ENCODE measurements around the gene SIAH2. TPM values are rescaled to one million over a fixed set of nuclear protein-coding genes. Genes with fewer than 3 reads are reported as not detected.

The SIAH2 gene
- total RNA-seq, 2 experiments from 2014 or later, result 22.2 to 29.1 TPM

GRCh38 chr3:150745832-150746231 is 17.1 kb downstream of the SIAH2 start:
- peaks cover 7% of the 10 kb centered on the region; the same call in 1 of the 2 replicates for H4K20me1 ChIP-seq (ENCODE audit: insufficient read depth, low read length)
- H2AFZ ChIP-seq (ENCODE audit: low read length), result no peak overlapping the region
- intact Hi-C loops (cut with micrococcal nuclease; ENCODE audit: unreplicated experiment), result no loop called here
- H3K4me3 ChIP-seq (ENCODE audit: low read depth, low read length, poor library complexity, severe bottlenecking), result no peak overlapping the region
- ChIA-PET CTCF (ENCODE audit: unreplicated experiment) (no interaction called here), POLR2A (interaction anchor here (1.0 to 1.1 kb wide), 2 partner anchors 14 to 23 kb away, joined by 3 read pairs; no protein-coding TSS in a partner anchor)
- no peaks in the 10 kb centered on the region for H3K9me2 ChIP-seq (ENCODE audit: insufficient read depth, low read length)
- H3K27ac ChIP-seq (ENCODE audit: low read depth, low read length, poor library complexity, severe bottlenecking), result no peak overlapping the region
- H3K36me3 ChIP-seq (ENCODE audit: insufficient read depth, low read length), result 0 out of 2 replicates have a peak, but pooled peaks cover 7% of the 10 kb centered on the region
- no peak for DNase-seq (ENCODE audit: low spot score)
- BruUV-seq (replicated peaks), result no TSS peak
- TF ChIP-seq EZH2phosphoT487 (IDR thresholded peaks at IDR 0.05; ENCODE audit: borderline replicate concordance, low read depth, low read length), result no peak
- no peak for TF ChIP-seq CTCF (conservative IDR thresholded peaks at IDR 0.05; ENCODE audit: low read length)
- no peaks in the 10 kb centered on the region for H3K4me1 ChIP-seq (ENCODE audit: insufficient read depth, low read length, poor library complexity, severe bottlenecking)
- H3K79me2 ChIP-seq (ENCODE audit: insufficient read depth, low read depth, low read length), result no peaks in the 10 kb centered on the region; the same call in 1 of the 2 replicates
- H3K4me2 ChIP-seq (ENCODE audit: low read length), result no peak overlapping the region
- no peaks in the 10 kb centered on the region for H3K9me3 ChIP-seq (ENCODE audit: low read length)

DNA sequence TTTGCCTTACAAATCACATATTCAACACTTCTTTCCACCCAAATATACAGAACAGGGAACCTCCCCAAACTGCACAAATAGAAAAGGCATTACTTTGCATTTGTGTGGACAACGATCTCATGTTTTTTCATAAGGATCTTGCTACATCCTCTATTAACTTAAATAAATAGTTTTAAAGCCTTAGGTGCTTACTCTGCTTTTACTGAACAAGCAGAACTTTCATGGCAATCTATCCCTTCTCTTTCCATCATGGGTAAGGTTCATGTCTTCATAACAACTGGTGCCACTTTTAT is 18.1 kb downstream of the SIAH2 start:
- H3K9me3 ChIP-seq (ENCODE audit: low read length), result no peaks in the 10 kb centered on the region
- no TSS peak for BruUV-seq (replicated peaks)
- H3K79me2 ChIP-seq (ENCODE audit: insufficient read depth, low read depth, low read length), result no peaks in the 10 kb centered on the region; the same call in 1 of the 2 replicates
- no peak for TF ChIP-seq EZH2phosphoT487 (IDR thresholded peaks at IDR 0.05; ENCODE audit: borderline replicate concordance, low read depth, low read length)
- no peak for TF ChIP-seq CTCF (conservative IDR thresholded peaks at IDR 0.05; ENCODE audit: low read length)
- peaks cover 7% of the 10 kb centered on the region; the same call in 1 of the 2 replicates for H4K20me1 ChIP-seq (ENCODE audit: insufficient read depth, low read length)
- 0 out of 2 replicates have a peak, but pooled peaks cover 7% of the 10 kb centered on the region for H3K36me3 ChIP-seq (ENCODE audit: insufficient read depth, low read length)
- CTCF ChIA-PET (ENCODE audit: unreplicated experiment), result no interaction called here
- intact Hi-C loops (cut with micrococcal nuclease; ENCODE audit: unreplicated experiment), result no loop called here
- no peak for DNase-seq (ENCODE audit: low spot score)
- POLR2A ChIA-PET, result no interaction called here
- no peak overlapping the region for H3K4me3 ChIP-seq (ENCODE audit: low read depth, low read length, poor library complexity, severe bottlenecking)
- peaks cover 4% of the 10 kb centered on the region for H3K4me1 ChIP-seq (ENCODE audit: insufficient read depth, low read length, poor library complexity, severe bottlenecking)
- no peak overlapping the region for H2AFZ ChIP-seq (ENCODE audit: low read length)
- no peaks in the 10 kb centered on the region for H3K9me2 ChIP-seq (ENCODE audit: insufficient read depth, low read length)
- no peak overlapping the region for H3K4me2 ChIP-seq (ENCODE audit: low read length)
- H3K27ac ChIP-seq (ENCODE audit: low read depth, low read length, poor library complexity, severe bottlenecking), result no peak overlapping the region

DNA sequence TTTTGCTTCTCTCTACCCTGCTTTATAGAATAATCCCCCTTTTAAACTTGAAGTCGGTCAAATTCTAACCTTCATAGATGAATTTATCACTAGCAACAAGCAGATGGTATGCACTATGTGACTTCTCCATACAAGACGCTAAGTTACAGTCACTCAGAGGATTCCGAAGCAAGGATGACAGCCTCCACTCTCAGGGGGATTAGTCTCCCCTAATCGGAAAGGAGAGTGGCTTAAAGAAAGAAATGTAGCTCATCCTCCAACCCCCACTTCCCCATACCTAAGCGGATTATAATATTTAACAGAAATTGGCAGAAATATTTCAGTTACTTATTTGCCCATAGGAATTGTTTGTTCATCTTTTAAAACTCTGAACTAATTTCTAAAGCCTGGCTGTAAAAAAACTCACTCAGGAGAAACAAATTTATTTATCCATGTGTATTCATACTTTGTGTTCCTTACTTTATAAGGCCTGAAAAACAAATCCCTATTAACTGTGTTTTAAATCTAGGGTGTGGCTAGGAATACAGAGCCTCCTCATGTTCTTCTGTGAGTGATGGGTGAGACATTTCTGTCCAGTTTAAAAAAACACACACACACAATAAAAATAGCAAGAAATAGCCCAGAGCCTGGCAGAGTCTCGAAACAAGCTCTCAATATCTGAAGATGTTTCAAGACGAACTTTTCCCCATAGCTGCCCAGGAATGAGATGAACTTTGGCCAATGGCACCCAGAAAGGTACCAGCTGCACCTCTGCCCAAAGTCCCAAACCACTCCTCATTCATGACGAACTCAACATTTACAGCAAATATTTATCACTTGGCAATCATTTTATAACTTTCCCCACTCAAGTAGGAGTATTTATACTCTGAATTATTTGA is 18.7 kb downstream of the SIAH2 start:
- H3K27ac ChIP-seq (ENCODE audit: low read depth, low read length, poor library complexity, severe bottlenecking), result no peak overlapping the region
- peaks cover 7% of the 10 kb centered on the region; the same call in 1 of the 2 replicates for H4K20me1 ChIP-seq (ENCODE audit: insufficient read depth, low read length)
- H3K4me1 ChIP-seq (ENCODE audit: insufficient read depth, low read length, poor library complexity, severe bottlenecking), result peaks cover 10% of the 10 kb centered on the region
- no peak overlapping the region for H3K4me3 ChIP-seq (ENCODE audit: low read depth, low read length, poor library complexity, severe bottlenecking)
- no peaks in the 10 kb centered on the region for H3K9me3 ChIP-seq (ENCODE audit: low read length)
- no peak overlapping the region for H3K4me2 ChIP-seq (ENCODE audit: low read length)
- no peaks in the 10 kb centered on the region for H3K79me2 ChIP-seq (ENCODE audit: insufficient read depth, low read depth, low read length)
- ChIA-PET POLR2A (interaction anchor here (1.1 to 2.0 kb wide), 3 partner anchors 15 to 19 kb away, joined by 3 to 5 read pairs (median 5); partner anchors contain the start of gene SIAH2), CTCF (ENCODE audit: unreplicated experiment) (no interaction called here)
- TF ChIP-seq EZH2phosphoT487 (IDR thresholded peaks at IDR 0.05; ENCODE audit: borderline replicate concordance, low read depth, low read length) (no peak), CTCF (conservative IDR thresholded peaks at IDR 0.05; ENCODE audit: low read length) (no peak)
- no peaks in the 10 kb centered on the region for H3K9me2 ChIP-seq (ENCODE audit: insufficient read depth, low read length)
- no peak overlapping the region for H2AFZ ChIP-seq (ENCODE audit: low read length)
- intact Hi-C loops (cut with micrococcal nuclease; ENCODE audit: unreplicated experiment), result no loop called here
- no TSS peak for BruUV-seq (replicated peaks)
- DNase-seq (ENCODE audit: low spot score), result no peak
- 0 out of 2 replicates have a peak, but pooled peaks cover 7% of the 10 kb centered on the region for H3K36me3 ChIP-seq (ENCODE audit: insufficient read depth, low read length)

Data from OCI-LY7 (cell line).